GM06990 (cell line): ENCODE data around the gene CEP128.
"Not testable (repeated sequence)": the region's sequence is repeated elsewhere in the genome, so short reads cannot be mapped to it uniquely, and the experiment has no call there.

Experiments
- DNase-seq: peaks from one replicate; pipeline ENCODE4 v3.0.0-alpha.2; 2011; ENCODE audit not compliant: insufficient read length; ENCODE audit errors: extremely low read depth
- H3K27me3 ChIP-seq: replicated peaks from 2 replicates; pipeline ENCODE4 v1.6.0; 2011; ENCODE audit warnings: low read length; ENCODE audit not compliant: control insufficient read depth, insufficient read depth
- H3K36me3 ChIP-seq: 2 replicates; pipeline ENCODE4 v1.5.1; 2011; ENCODE audit warnings: low read length; ENCODE audit not compliant: control insufficient read depth, insufficient read depth
- H3K4me3 ChIP-seq: replicated peaks from 2 replicates; pipeline ENCODE4 v1.5.1; 2011; ENCODE audit warnings: low read depth, mild to moderate bottlenecking, control low read depth, low read length
- TF ChIP-seq, protein P1 (sequence below): IDR thresholded peaks from 2 replicates; pipeline ENCODE4 v1.5.1; 2011; ENCODE audit warnings: low read length, control low read depth, mild to moderate bottlenecking, inconsistent platforms; ENCODE audit not compliant: insufficient read depth, poor library complexity, severe bottlenecking

CEP128 gene

DNA sequence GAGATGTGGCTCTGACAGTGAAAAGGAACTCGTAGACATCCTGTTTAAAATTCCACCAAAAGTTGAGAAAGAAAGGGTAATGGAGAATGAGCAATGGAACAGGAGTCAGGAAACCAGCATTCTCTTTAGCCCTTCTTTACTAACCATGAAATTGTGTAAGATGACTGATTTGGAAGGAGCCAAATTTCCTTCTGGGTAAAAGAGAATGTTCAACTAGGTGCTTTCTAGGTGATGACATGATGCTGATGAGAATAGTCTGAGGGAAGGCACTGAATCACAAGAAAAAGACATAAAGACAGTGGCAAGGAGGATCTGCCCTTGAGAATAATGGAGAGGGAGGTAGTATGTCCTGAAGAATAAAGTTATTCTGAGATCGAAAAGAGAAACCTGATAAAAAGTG lies 16.1 kb upstream of the CEP128 start:
- DNase-seq, result no peak
- H3K27me3 ChIP-seq, result 0 out of 2 replicates have a peak, but pooled peaks cover 1% of the 10 kb centered on the region
- no peaks in the 10 kb centered on the region for H3K36me3 ChIP-seq
- TF ChIP-seq, protein P1, sequence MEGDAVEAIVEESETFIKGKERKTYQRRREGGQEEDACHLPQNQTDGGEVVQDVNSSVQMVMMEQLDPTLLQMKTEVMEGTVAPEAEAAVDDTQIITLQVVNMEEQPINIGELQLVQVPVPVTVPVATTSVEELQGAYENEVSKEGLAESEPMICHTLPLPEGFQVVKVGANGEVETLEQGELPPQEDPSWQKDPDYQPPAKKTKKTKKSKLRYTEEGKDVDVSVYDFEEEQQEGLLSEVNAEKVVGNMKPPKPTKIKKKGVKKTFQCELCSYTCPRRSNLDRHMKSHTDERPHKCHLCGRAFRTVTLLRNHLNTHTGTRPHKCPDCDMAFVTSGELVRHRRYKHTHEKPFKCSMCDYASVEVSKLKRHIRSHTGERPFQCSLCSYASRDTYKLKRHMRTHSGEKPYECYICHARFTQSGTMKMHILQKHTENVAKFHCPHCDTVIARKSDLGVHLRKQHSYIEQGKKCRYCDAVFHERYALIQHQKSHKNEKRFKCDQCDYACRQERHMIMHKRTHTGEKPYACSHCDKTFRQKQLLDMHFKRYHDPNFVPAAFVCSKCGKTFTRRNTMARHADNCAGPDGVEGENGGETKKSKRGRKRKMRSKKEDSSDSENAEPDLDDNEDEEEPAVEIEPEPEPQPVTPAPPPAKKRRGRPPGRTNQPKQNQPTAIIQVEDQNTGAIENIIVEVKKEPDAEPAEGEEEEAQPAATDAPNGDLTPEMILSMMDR, result no peak
- no peak overlapping the region for H3K4me3 ChIP-seq

DNA sequence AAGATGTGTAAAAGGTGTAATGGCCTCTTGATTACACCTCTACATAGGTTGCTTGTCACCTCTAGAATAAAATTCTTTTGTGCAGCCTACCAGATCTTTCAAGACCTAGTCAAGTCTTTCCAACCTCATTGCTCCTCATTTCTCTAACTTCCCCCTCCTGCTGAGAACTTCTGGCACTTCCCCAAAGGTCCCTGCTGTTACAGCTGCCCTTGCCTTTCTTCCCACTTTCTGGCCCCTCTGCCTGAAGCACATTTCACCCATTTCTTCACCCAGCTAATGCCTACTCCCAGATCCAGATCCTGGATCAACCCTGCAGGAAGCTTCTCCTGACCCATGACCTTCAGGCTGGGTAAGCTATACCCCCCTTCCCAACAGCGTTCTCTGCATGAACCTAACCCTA lies 15.4 kb upstream of the CEP128 start:
- H3K4me3 ChIP-seq, result no peak overlapping the region
- DNase-seq, result no peak
- TF ChIP-seq, protein P1, result no peak
- 0 out of 2 replicates have a peak, but pooled peaks cover 1% of the 10 kb centered on the region for H3K27me3 ChIP-seq
- no peaks in the 10 kb centered on the region for H3K36me3 ChIP-seq

DNA sequence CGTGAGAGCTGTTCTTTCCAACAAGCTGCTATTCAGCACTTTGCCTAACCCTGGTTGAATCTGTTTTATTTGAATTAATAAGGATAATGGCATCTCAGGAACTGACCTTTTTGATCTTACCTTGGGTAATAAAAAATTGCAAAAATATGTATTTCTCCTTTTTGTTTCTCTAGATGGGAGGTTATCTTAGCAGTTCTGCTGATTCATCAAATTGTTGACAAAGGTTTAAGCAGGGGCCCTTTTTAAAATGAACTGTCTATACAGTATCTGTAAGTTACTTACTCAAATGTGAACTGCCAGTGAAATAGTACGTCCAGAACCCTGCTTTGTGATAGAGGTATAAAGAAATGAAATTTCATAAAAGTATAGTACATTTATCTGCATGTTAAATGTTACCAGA lies 14.6 kb upstream of the CEP128 start:
- TF ChIP-seq, protein P1, result no peak
- no peak overlapping the region for H3K4me3 ChIP-seq
- no peak for DNase-seq
- H3K27me3 ChIP-seq, result 0 out of 2 replicates have a peak, but pooled peaks cover 1% of the 10 kb centered on the region
- H3K36me3 ChIP-seq, result no peaks in the 10 kb centered on the region

DNA sequence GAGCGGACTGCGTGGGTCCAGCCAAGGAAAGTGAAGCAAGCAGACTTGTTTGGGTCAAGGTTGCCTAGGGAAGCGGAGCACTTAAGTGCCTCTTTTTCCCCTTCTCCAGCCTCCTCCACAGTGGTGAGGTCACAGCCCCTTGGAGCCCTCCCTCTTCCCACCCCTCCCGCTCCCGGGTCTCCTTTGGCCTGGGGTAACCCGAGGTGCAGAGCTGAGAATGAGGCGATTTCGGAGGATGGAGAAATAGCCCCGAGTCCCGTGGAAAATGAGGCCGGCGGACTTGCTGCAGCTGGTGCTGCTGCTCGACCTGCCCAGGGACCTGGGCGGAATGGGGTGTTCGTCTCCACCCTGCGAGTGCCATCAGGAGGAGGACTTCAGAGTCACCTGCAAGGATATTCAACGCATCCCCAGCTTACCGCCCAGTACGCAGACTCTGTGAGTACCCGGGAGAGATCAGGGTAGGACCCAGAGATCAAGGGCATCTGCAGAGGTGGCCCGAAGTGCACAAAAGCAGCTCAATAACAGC lies 13.9 kb upstream of the CEP128 start, which contains the start of gene TSHR:
TSS of gene TSHR (plus strand) at position 206 of the 526 bp plus-strand sequence. CDS start at position 266, 60 bp downstream.
- H3K4me3 ChIP-seq, result peak within 1 kb of the TSS; percentile 49
- no peaks in the 10 kb centered on the region for H3K36me3 ChIP-seq
- DNase-seq, result no peak
- TF ChIP-seq, protein P1, result no peak
- H3K27me3 ChIP-seq, result 0 out of 2 replicates have a peak, but pooled peaks cover 1% of the 10 kb centered on the region

DNA sequence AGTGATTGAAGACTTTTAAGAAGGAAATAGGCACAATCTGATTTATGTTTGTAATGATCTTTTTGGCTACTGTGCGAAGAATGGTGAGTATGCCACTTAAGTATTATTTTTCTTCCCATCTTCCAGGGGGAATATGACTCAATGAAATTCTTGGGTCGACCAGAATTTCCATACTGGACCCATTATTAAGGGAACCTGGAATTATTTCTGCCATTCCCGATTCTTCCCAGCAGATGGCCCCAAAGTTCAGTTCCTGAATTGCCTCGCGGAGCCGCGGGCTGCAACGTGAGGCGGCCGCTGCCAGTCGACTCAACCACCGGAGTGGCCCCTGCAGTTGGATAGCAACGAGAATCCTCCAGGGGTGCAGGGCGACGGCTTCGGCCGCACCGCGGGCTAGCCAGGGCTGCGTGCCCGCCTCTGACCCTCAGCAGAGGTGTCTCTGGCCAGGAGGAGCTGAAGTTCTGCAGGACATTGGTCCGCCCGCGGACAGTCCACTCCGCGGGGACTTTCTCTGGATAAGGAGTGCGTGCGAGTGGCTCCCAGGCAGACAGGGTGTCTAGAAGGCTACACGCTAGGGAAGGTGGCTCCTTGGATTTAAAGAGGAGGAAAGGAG lies 13.3 kb upstream of the CEP128 start:
- Histone ChIP-seq H3K4me3 (peak overlapping the region; percentile 49), H3K36me3 (no peaks in the 10 kb centered on the region), H3K27me3 (0 out of 2 replicates have a peak, but pooled peaks cover 1% of the 10 kb centered on the region)
- peak; percentile 59 for DNase-seq
- TF ChIP-seq, protein P1, result peak; percentile 66

DNA sequence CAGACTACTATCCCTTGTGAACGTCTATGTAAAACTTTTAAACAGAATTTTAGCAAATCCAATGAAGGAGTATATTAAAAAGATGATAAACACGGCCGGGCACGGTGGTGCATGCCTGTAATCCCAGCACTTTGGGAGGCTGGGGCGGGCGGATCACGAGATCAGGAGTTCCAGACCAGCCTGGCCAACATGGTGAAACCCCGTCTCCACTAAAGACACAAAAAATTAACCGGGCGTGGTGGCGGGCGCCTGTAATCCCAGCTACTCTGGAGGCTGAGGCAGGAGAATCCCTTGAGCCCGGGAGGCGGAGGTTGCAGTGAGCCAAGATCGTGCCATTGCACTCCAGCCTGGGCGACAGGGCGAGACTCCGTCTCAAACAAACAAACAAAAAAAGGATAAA lies 11.7 kb upstream of the CEP128 start:
- not testable (repeated sequence) for H3K4me3 ChIP-seq, DNase-seq, H3K36me3 ChIP-seq, H3K27me3 ChIP-seq
